CD14-positive monocyte (primary cell): ENCODE measurements around the gene GAS7. TPM values are rescaled to one million over a fixed set of nuclear protein-coding genes. Genes with fewer than 3 reads are reported as not detected.

Experiments
- DNase-seq, 3 donors: peaks; one replicate each; pipeline ENCODE4 v3.0.0-alpha.2; 2011 to 2022
- H2AFZ ChIP-seq: 2 replicates; pipeline ENCODE4 v1.6.0; 2012; ENCODE audit warnings: mild to moderate bottlenecking, low read depth, low read length, inconsistent platforms; ENCODE audit not compliant: insufficient read depth, poor library complexity, severe bottlenecking
- H3K27ac ChIP-seq, 2 donors: 1 replicate in 1 of 2; 2 replicates in 1 of 2; pipeline ENCODE4 v1.5.1; 2012 to 2013; ENCODE audit warnings: low read length in 2 of 2, control low read depth in 1 of 2, inconsistent platforms in 1 of 2, low read depth in 1 of 2, mild to moderate bottlenecking in 1 of 2
- H3K27me3 ChIP-seq, 2 donors: one replicate each; pipeline versions ENCODE4 v1.6.0 to v1.6.1; 2011 to 2013; ENCODE audit warnings: low read length in 2 of 2; ENCODE audit not compliant: control insufficient read depth in 2 of 2, insufficient read depth in 2 of 2
- H3K36me3 ChIP-seq, 2 donors: replicated peaks in 1 of 2; 1 replicate in 1 of 2; 2 replicates in 1 of 2; pipeline versions ENCODE4 v1.5.1 to v1.6.1; 2012 to 2013; ENCODE audit warnings: low read length in 2 of 2, control low read depth in 1 of 2, inconsistent platforms in 1 of 2, mild to moderate bottlenecking in 1 of 2; ENCODE audit not compliant: insufficient read depth in 2 of 2, control insufficient read depth in 1 of 2
- H3K4me1 ChIP-seq, 2 donors: 1 replicate in 1 of 2; 2 replicates in 1 of 2; pipeline versions ENCODE4 v1.5.1 to v1.6.1; 2012 to 2013; ENCODE audit warnings: low read length in 2 of 2, control low read depth in 1 of 2, inconsistent platforms in 1 of 2, mild to moderate bottlenecking in 1 of 2, moderate library complexity in 1 of 2; ENCODE audit not compliant: insufficient read depth in 2 of 2, control insufficient read depth in 1 of 2
- H3K4me2 ChIP-seq: replicated peaks from 2 replicates; pipeline ENCODE3; 2012; ENCODE audit warnings: low read length, moderate library complexity, mild to moderate bottlenecking; ENCODE audit not compliant: poor library complexity, severe bottlenecking; ENCODE audit errors: extremely low read depth
- H3K4me3 ChIP-seq, 3 experiments: fragments of 200-600 bp in 1 of 3; sonication (generic) in 1 of 3; replicated peaks in 1 of 3; 1 replicate in 2 of 3; 2 replicates in 1 of 3; pipeline ENCODE4 v1.5.1; 2011 to 2013; ENCODE audit warnings: low read length in 3 of 3, mild to moderate bottlenecking in 3 of 3, control low read depth in 2 of 3, low read depth in 2 of 3, inconsistent platforms in 1 of 3, moderate library complexity in 1 of 3
- H3K79me2 ChIP-seq: 2 replicates; pipeline ENCODE4 v1.6.0; 2012; ENCODE audit warnings: mild to moderate bottlenecking, control low read depth, inconsistent platforms, low read length, moderate library complexity; ENCODE audit not compliant: insufficient read depth
- H3K9ac ChIP-seq: 2 replicates; pipeline ENCODE4 v1.6.0; 2017; ENCODE audit warnings: low read length, mild to moderate bottlenecking; ENCODE audit not compliant: insufficient read depth, poor library complexity, severe bottlenecking
- H3K9me3 ChIP-seq, 2 donors: replicated peaks in 1 of 2; 1 replicate in 1 of 2; 2 replicates in 1 of 2; pipeline versions ENCODE4 v1.5.1 to v1.6.1; 2012 to 2013; ENCODE audit warnings: low read length in 2 of 2, control low read depth in 1 of 2; ENCODE audit not compliant: control insufficient read depth in 1 of 2, insufficient read depth in 1 of 2
- H4K20me1 ChIP-seq: 2 replicates; pipeline ENCODE4 v1.6.0; 2012; ENCODE audit warnings: mild to moderate bottlenecking, low read length, control low read depth, moderate library complexity; ENCODE audit not compliant: insufficient read depth
- H3K27ac Mint-ChIP-seq, 7 donors: one replicate each; pipeline ENCODE4 v1.8.0; 2020; ENCODE audit warnings: mild to moderate bottlenecking in 7 of 7, mixed read lengths in 7 of 7, moderate library complexity in 6 of 7, inconsistent platforms in 2 of 7
- H3K27me3 Mint-ChIP-seq, 3 donors: one replicate each; pipeline ENCODE4 v1.8.0; 2021 to 2022; ENCODE audit warnings: low read depth in 3 of 3, mild to moderate bottlenecking in 3 of 3, mixed read lengths in 3 of 3, moderate library complexity in 3 of 3, inconsistent platforms in 1 of 3
- H3K36me3 Mint-ChIP-seq, 2 donors: one replicate each; pipeline ENCODE4 v1.8.0; 2020; ENCODE audit warnings: mixed read lengths in 2 of 2, inconsistent platforms in 1 of 2, mild to moderate bottlenecking in 1 of 2
- H3K4me1 Mint-ChIP-seq: one replicate; pipeline ENCODE4 v1.8.0; 2020; ENCODE audit warnings: mild to moderate bottlenecking, mixed read lengths
- H3K4me3 Mint-ChIP-seq, 2 donors: one replicate each; pipeline ENCODE4 v1.8.0; 2020; ENCODE audit warnings: mild to moderate bottlenecking in 2 of 2, mixed read lengths in 2 of 2, moderate library complexity in 1 of 2
- H3K9me3 Mint-ChIP-seq, 7 donors: one replicate each; pipeline ENCODE4 v1.8.0; 2020 to 2022; ENCODE audit warnings: mixed read lengths in 7 of 7, mild to moderate bottlenecking in 6 of 7, moderate library complexity in 6 of 7, inconsistent platforms in 2 of 7
- CTCF ChIP-seq: fragments of 200-600 bp; IDR thresholded peaks from one replicate; pipeline ENCODE4 v1.8.0; 2022; ENCODE audit warnings: antibody characterized with exemption, mild to moderate bottlenecking
- WGBS: methylation state at CpG from one replicate; pipeline ENCODE4 v1.1.5; 2013; ENCODE audit warnings: missing lambda C conversion rate; ENCODE audit not compliant: insufficient coverage; 5-methylcytosine and 5-hydroxymethylcytosine counted together
- intact Hi-C, 2 donors: fragments of 100-400 bp; cut with micrococcal nuclease; formaldehyde crosslinking; loops; one replicate each; pipeline versions ENCODE4 v1.15.0 to v1.15.1; 2023
- polyA plus RNA-seq, 3 donors: library from polyadenylated mRNA; depleted of rRNA in 1 of 3; unstranded in 2 of 3; stranded (reverse) in 1 of 3; fragments of 300-500 nt in 2 of 3; fragments of >200 nt in 1 of 3; fragmentation: Illumina TruSeq in 2 of 3; gene quantifications; 1 replicate in 2 of 3; 2 replicates in 1 of 3; pipeline ENCODE4 v1.2.3, GENCODE V29; 2012 to 2021

Gene GAS7
- polyA plus RNA-seq, 3 donors: 53.1 to 91.9 (median 66.6) TPM

GRCh38 chr17:10116753-10117420 lies 81.5 kb downstream of the GAS7 start:
- Mint-ChIP-seq H3K4me1 (peaks cover 98% of the 10 kb centered on the region), H3K4me3 (peak overlapping the region in 1 of 2 donors; percentile 30), H3K9me3 (no peaks in the 10 kb centered on the region), H3K36me3 (peaks cover 0 to 12% of the 10 kb centered on the region in 2 donors), H3K27ac (peak overlapping the region; percentile 99 to 100 (median 100)), H3K27me3 (peaks cover 0 to 7% (median 0%) of the 10 kb centered on the region in 3 donors)
- H3K27me3 ChIP-seq: no peaks in the 10 kb centered on the region
- DNase-seq: no peak
- H4K20me1 ChIP-seq: no peaks in the 10 kb centered on the region
- peak overlapping the region; percentile 45 to 99 for H3K27ac ChIP-seq
- intact Hi-C loops: loop anchor here (5.0 to 10.0 kb wide), 4 partner anchors 52 to 110 kb away; no protein-coding TSS in a partner anchor
- H3K36me3 ChIP-seq: no peaks in the 10 kb centered on the region
- no peak overlapping the region for H2AFZ ChIP-seq
- peaks cover 92 to 100% of the 10 kb centered on the region in 2 donors for H3K4me1 ChIP-seq
- WGBS: 88% methylated on average over 3 of the region's 5 CpGs
- H3K4me2 ChIP-seq: peak overlapping the region; percentile 39
- H3K79me2 ChIP-seq: peaks cover 51% of the 10 kb centered on the region
- H3K9ac ChIP-seq: no peak overlapping the region
- no peak overlapping the region for H3K4me3 ChIP-seq
- no peak for TF ChIP-seq CTCF
- no peaks in the 10 kb centered on the region for H3K9me3 ChIP-seq

- H3K36me3 ChIP-seq: no peaks in the 10 kb centered on the region
- Mint-ChIP-seq H3K36me3 (peaks cover 0 to 14% of the 10 kb centered on the region in 2 donors), H3K9me3 (no peaks in the 10 kb centered on the region), H3K4me1 (peaks cover 94% of the 10 kb centered on the region), H3K4me3 (no peak overlapping the region), H3K27me3 (peaks cover 0 to 7% (median 0%) of the 10 kb centered on the region in 3 donors), H3K27ac (peak overlapping the region; percentile 99 to 100 (median 100))
- intact Hi-C loops: loop anchor here (5.0 to 10.0 kb wide), 4 partner anchors 51 to 111 kb away; no protein-coding TSS in a partner anchor
- no peak for TF ChIP-seq CTCF
- H4K20me1 ChIP-seq: no peaks in the 10 kb centered on the region
- peak overlapping the region; percentile 98 to 99 for H3K27ac ChIP-seq
- H3K4me2 ChIP-seq: no peak overlapping the region
- H3K4me1 ChIP-seq: peaks cover 86 to 93% of the 10 kb centered on the region in 2 donors
- no peak overlapping the region for H2AFZ ChIP-seq
- 93% methylated on average over 4 of the region's 5 CpGs for WGBS
- no peaks in the 10 kb centered on the region for H3K27me3 ChIP-seq
- no peak overlapping the region for H3K9ac ChIP-seq
- H3K4me3 ChIP-seq: no peak overlapping the region
- H3K9me3 ChIP-seq: no peaks in the 10 kb centered on the region
- H3K79me2 ChIP-seq: peaks cover 57% of the 10 kb centered on the region
- DNase-seq: no peak
Observed at GRCh38 chr17:10116267-10116666, 82.1 kb downstream of the GAS7 start.
